OCI-LY1 (cell line): ENCODE results near the gene SDCBP2.

Experiments used
- H2AFZ ChIP-seq: fragments of 200-600 bp; sonication (generic), shearing (Covaris generic); 2 replicates; pipeline ENCODE4 v1.6.0; 2014; ENCODE audit warnings: antibody characterized with exemption, mild to moderate bottlenecking, low read length
- H3F3A ChIP-seq: fragments of 200-600 bp; sonication (generic), shearing (Covaris generic); 2 replicates; pipeline ENCODE4 v1.6.0; 2014; ENCODE audit warnings: mild to moderate bottlenecking, antibody characterized with exemption, low read length, moderate library complexity; ENCODE audit not compliant: insufficient read depth
- H3K27ac ChIP-seq: fragments of 200-600 bp; sonication (generic); 2 replicates; pipeline ENCODE4 v1.5.1; 2014; ENCODE audit warnings: low read length, mixed run types, mild to moderate bottlenecking, low read depth; ENCODE audit not compliant: poor library complexity, severe bottlenecking
- H3K27me3 ChIP-seq: fragments of 200-600 bp; sonication (generic); 2 replicates; pipeline ENCODE4 v1.6.0; 2014; ENCODE audit warnings: antibody characterized with exemption, mild to moderate bottlenecking, low read length, moderate library complexity; ENCODE audit not compliant: insufficient read depth
- H3K36me3 ChIP-seq: fragments of 200-600 bp; sonication (generic); 2 replicates; pipeline ENCODE4 v1.6.1; 2014; ENCODE audit warnings: mild to moderate bottlenecking, antibody characterized with exemption, low read length, moderate library complexity, mixed read lengths; ENCODE audit not compliant: insufficient read depth
- H3K4me1 ChIP-seq: fragments of 200-600 bp; sonication (generic); 2 replicates; pipeline ENCODE4 v1.5.1; 2014; ENCODE audit warnings: mild to moderate bottlenecking, low read length, moderate library complexity; ENCODE audit not compliant: insufficient read depth, severe bottlenecking
- H3K4me2 ChIP-seq: fragments of 200-600 bp; sonication (generic), shearing (Covaris generic); 2 replicates; pipeline ENCODE4 v1.6.1; 2014; ENCODE audit warnings: low read length
- H3K4me3 ChIP-seq: fragments of 200-600 bp; sonication (generic); 2 replicates; pipeline ENCODE4 v1.5.1; 2014; ENCODE audit warnings: low read length, low read depth, mild to moderate bottlenecking, mixed read lengths; ENCODE audit not compliant: poor library complexity, severe bottlenecking
- H3K79me2 ChIP-seq: fragments of 200-600 bp; shearing (Covaris generic); 2 replicates; pipeline ENCODE4 v1.6.1; 2016; ENCODE audit warnings: mixed run types, low read length, mixed read lengths; ENCODE audit not compliant: insufficient read depth
- H3K9ac ChIP-seq: fragments of 200-600 bp; sonication (generic), shearing (Covaris generic); 2 replicates; pipeline ENCODE4 v1.6.1; 2014; ENCODE audit warnings: mild to moderate bottlenecking, low read length, mixed read lengths
- H3K9me2 ChIP-seq: fragments of 200-600 bp; sonication (generic), shearing (Covaris generic); 2 replicates; pipeline ENCODE4 v1.6.1; 2014; ENCODE audit warnings: low read depth, mild to moderate bottlenecking, low read length, mixed read lengths
- H3K9me3 ChIP-seq: fragments of 200-600 bp; shearing (Covaris generic); 2 replicates; pipeline ENCODE4 v1.6.1; 2014; ENCODE audit warnings: low read length, mixed read lengths
- H4K20me1 ChIP-seq: fragments of 200-600 bp; sonication (generic), shearing (Covaris generic); 2 replicates; pipeline ENCODE4 v1.6.0; 2016; ENCODE audit warnings: mild to moderate bottlenecking, low read length; ENCODE audit not compliant: insufficient read depth
- EZH2 ChIP-seq: fragments of 200-600 bp; sonication (generic), shearing (Covaris generic); IDR thresholded peaks from 2 replicates; pipeline ENCODE4 v1.8.0; 2017; ENCODE audit warnings: borderline replicate concordance, mixed run types, mild to moderate bottlenecking, antibody characterized with exemption, low read length, moderate library complexity, mixed read lengths
- TF ChIP-seq, protein P1 (sequence below): fragments of 200-600 bp; sonication (generic), shearing (Covaris generic); IDR thresholded peaks from 2 replicates; pipeline ENCODE4 v1.5.1; 2017; ENCODE audit warnings: mild to moderate bottlenecking, antibody characterized with exemption, low read length, moderate library complexity, mixed read lengths

Gene SDCBP2

DNA sequence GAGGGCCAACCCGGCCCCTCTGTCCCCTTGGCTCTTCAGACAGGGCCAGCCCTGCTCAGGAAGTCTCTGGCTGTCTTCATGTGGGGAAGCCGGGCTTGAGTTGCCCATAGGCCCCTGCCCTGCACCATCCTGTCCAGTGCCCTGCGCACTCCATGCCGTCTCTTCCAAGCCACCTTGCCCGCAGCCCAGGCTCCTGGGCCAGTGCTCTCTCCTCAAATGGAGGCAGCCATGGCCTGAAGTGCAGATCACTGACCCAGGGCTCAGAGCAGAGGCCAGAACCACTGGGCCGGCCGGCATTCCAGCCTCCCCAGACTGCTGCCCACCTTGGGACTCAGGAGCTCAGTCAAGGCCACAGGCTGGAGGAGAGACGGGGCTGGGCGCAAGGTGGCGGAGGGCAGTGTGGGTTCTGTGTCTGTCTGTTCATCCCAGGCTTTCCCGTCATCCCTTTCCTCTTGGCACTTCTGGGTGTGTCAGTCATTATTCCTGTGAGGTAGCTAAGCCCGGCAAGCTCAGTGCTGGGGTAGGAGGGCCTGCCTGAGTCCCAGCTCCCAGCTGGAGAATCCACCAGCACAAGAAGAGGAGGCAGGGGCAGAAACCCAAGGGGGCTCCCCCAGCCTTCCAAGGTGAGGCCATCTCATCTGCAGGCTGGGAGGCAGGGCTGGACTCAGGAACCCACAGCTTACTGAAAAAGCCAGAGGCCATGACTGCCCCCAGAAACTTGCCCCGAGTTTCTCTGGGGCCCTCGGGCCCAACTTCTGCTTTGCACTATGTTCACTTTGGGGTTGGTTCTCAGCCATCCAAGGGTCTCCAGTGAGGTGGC is 22.4 kb downstream of the SDCBP2 start:
- Histone ChIP-seq H3K36me3 (no peaks in the 10 kb centered on the region), H4K20me1 (no peaks in the 10 kb centered on the region), H3K4me2 (no peak overlapping the region), H3K4me1 (no peaks in the 10 kb centered on the region), H3K79me2 (no peaks in the 10 kb centered on the region), H3K9me2 (no peaks in the 10 kb centered on the region), H3K9ac (no peak overlapping the region), H3K27me3 (peaks cover 5% of the 10 kb centered on the region; the same call in 1 of the 2 replicates), H3F3A (no peaks in the 10 kb centered on the region), H3K9me3 (no peaks in the 10 kb centered on the region), H3K4me3 (no peak overlapping the region), H2AFZ (no peak overlapping the region), H3K27ac (no peak overlapping the region)
- TF ChIP-seq, protein P1, sequence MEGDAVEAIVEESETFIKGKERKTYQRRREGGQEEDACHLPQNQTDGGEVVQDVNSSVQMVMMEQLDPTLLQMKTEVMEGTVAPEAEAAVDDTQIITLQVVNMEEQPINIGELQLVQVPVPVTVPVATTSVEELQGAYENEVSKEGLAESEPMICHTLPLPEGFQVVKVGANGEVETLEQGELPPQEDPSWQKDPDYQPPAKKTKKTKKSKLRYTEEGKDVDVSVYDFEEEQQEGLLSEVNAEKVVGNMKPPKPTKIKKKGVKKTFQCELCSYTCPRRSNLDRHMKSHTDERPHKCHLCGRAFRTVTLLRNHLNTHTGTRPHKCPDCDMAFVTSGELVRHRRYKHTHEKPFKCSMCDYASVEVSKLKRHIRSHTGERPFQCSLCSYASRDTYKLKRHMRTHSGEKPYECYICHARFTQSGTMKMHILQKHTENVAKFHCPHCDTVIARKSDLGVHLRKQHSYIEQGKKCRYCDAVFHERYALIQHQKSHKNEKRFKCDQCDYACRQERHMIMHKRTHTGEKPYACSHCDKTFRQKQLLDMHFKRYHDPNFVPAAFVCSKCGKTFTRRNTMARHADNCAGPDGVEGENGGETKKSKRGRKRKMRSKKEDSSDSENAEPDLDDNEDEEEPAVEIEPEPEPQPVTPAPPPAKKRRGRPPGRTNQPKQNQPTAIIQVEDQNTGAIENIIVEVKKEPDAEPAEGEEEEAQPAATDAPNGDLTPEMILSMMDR, result no peak
- TF ChIP-seq EZH2, result no peak

DNA sequence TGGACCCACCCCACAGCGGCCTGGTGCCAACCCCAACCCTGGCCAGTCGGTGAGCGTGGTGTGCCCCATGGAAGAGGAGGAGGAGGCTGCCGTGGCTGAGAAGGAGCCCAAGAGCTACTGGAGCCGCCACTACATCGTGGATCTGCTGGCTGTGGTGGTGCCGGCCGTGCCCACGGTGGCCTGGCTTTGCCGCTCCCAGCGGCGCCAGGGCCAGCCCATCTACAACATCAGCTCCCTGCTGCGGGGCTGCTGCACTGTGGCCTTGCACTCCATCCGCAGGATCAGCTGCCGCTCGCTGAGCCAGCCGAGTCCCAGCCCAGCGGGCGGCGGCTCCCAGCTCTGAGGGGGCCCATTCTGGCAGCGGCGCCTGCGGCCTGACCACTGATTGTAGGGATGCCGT is 23.2 kb downstream of the SDCBP2 start:
- Histone ChIP-seq H3K27ac (no peak overlapping the region), H3K9ac (no peak overlapping the region), H3K9me2 (no peaks in the 10 kb centered on the region), H3K9me3 (no peaks in the 10 kb centered on the region), H3K79me2 (no peaks in the 10 kb centered on the region), H3K4me2 (no peak overlapping the region), H3K27me3 (peaks cover 5% of the 10 kb centered on the region; the same call in 1 of the 2 replicates), H3K4me1 (no peaks in the 10 kb centered on the region), H4K20me1 (no peaks in the 10 kb centered on the region), H3F3A (no peaks in the 10 kb centered on the region), H3K4me3 (no peak overlapping the region), H2AFZ (no peak overlapping the region), H3K36me3 (no peaks in the 10 kb centered on the region)
- TF ChIP-seq EZH2, result no peak
- TF ChIP-seq, protein P1, result no peak

DNA sequence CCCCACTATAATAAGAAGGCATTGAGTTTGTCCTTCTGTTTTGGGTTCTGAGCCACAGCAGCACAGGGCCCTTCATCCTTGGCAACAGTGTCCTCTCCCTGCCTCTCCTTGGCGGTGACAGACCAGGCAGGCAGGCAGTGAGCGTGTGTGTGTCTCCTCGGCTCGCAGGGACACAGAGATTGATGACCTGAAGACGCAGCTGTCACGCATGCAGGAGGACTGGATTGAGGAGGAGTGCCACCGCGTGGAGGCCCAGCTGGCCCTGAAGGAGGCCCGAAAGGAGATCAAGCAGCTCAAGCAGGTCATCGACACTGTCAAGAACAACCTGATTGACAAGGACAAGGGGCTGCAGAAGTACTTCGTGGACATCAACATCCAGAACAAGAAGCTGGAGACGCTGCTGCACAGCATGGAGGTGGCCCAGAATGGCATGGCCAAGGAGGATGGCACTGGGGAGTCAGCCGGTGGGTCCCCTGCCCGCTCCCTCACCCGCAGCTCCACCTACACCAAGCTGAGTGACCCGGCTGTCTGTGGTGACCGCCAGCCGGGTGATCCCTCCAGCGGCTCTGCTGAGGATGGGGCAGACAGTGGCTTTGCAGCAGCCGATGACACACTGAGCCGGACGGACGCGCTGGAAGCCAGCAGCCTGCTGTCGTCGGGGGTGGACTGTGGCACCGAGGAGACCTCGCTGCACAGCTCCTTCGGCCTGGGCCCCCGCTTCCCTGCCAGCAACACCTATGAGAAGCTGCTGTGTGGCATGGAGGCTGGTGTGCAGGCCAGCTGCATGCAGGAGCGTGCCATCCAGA is 24.0 kb downstream of the SDCBP2 start:
- Histone ChIP-seq H3K9me2 (no peaks in the 10 kb centered on the region), H3F3A (no peaks in the 10 kb centered on the region), H3K9me3 (no peaks in the 10 kb centered on the region), H3K79me2 (no peaks in the 10 kb centered on the region), H4K20me1 (no peaks in the 10 kb centered on the region), H3K4me1 (no peaks in the 10 kb centered on the region), H3K27ac (no peak overlapping the region), H2AFZ (no peak overlapping the region), H3K9ac (no peak overlapping the region), H3K4me3 (no peak overlapping the region), H3K4me2 (no peak overlapping the region), H3K27me3 (peaks cover 5% of the 10 kb centered on the region; the same call in 1 of the 2 replicates), H3K36me3 (no peaks in the 10 kb centered on the region)
- TF ChIP-seq, protein P1, result no peak
- no peak for TF ChIP-seq EZH2
